Anterior cingulate cortex (tissue), 58 donors: ENCODE measurements around the gene NUP133.
A peak's percentile ranks its signal among the peaks of the same experiment; 100 is the strongest.
"Not testable (repeated sequence)": the region's sequence is repeated elsewhere in the genome, so short reads cannot be mapped to it uniquely, and the experiment has no call there.

ENCODE experiments used
- DNase-seq, 58 donors: peaks; one replicate each; lab custom pipeline; 2025; lab: John Stamatoyannopoulos, UW

The NUP133 gene

GRCh38 chr1:229507951-229508822 lies at the start of gene NUP133:
NUP133 (minus strand) TSS chr1:229508341; CDS start chr1:229508249, 92 bp downstream.
- DNase-seq, result peak; percentile 81 to 99 (median 94)

- no peak for DNase-seq
These were observed 49.2 kb upstream of the NUP133 start for GRCh38 chr1:229557200-229557850.

- DNase-seq, result no peak
These were observed 46.9 kb upstream of the NUP133 start for GRCh38 chr1:229554886-229555621.

GRCh38 chr1:229553621-229554130 lies 45.5 kb upstream of the NUP133 start:
- no peak for DNase-seq

GRCh38 chr1:229552732-229553131 lies 44.6 kb upstream of the NUP133 start:
- DNase-seq, result no peak

- DNase-seq, result peak in 1 of 58 donors; percentile 9
These were observed 42.8 kb upstream of the NUP133 start for GRCh38 chr1:229550812-229551567.

GRCh38 chr1:229547542-229547941 lies 39.4 kb upstream of the NUP133 start:
- no peak for DNase-seq

GRCh38 chr1:229544587-229544986 lies 36.4 kb upstream of the NUP133 start:
- no peak for DNase-seq

GRCh38 chr1:229539863-229540506 lies 31.8 kb upstream of the NUP133 start:
- no peak for DNase-seq

GRCh38 chr1:229538945-229539344 lies 30.8 kb upstream of the NUP133 start:
- no peak for DNase-seq

GRCh38 chr1:229537894-229538293 lies 29.8 kb upstream of the NUP133 start:
- no peak for DNase-seq

- no peak for DNase-seq
These were observed 28.8 kb upstream of the NUP133 start for GRCh38 chr1:229536982-229537381.

- DNase-seq, result peak in 1 of 58 donors; percentile 6
These were observed 27.1 kb upstream of the NUP133 start for GRCh38 chr1:229535230-229535629.

GRCh38 chr1:229531326-229531725 lies 23.2 kb upstream of the NUP133 start:
- DNase-seq, result no peak

- DNase-seq, result no peak
These were observed 21.5 kb upstream of the NUP133 start for GRCh38 chr1:229529639-229530038.

GRCh38 chr1:229526695-229527094 lies 18.6 kb upstream of the NUP133 start:
- no peak for DNase-seq

GRCh38 chr1:229523052-229523451 lies 14.9 kb upstream of the NUP133 start:
- DNase-seq, result no peak

GRCh38 chr1:229514578-229515275 lies 6.6 kb upstream of the NUP133 start:
- peak in 51 of 58 donors; percentile 1 to 82 (median 34) for DNase-seq

GRCh38 chr1:229511625-229512024 lies 3.5 kb upstream of the NUP133 start:
- not testable (repeated sequence) for DNase-seq
